GM12801 (cell line): ENCODE measurements around the gene NRXN3.

Experiments
- TF ChIP-seq, protein P1 (sequence below): IDR thresholded peaks from one replicate; pipeline ENCODE4 v1.5.1; 2011; ENCODE audit warnings: control low read depth; ENCODE audit not compliant: insufficient read length; ENCODE audit errors: extremely low read depth

Gene NRXN3

DNA sequence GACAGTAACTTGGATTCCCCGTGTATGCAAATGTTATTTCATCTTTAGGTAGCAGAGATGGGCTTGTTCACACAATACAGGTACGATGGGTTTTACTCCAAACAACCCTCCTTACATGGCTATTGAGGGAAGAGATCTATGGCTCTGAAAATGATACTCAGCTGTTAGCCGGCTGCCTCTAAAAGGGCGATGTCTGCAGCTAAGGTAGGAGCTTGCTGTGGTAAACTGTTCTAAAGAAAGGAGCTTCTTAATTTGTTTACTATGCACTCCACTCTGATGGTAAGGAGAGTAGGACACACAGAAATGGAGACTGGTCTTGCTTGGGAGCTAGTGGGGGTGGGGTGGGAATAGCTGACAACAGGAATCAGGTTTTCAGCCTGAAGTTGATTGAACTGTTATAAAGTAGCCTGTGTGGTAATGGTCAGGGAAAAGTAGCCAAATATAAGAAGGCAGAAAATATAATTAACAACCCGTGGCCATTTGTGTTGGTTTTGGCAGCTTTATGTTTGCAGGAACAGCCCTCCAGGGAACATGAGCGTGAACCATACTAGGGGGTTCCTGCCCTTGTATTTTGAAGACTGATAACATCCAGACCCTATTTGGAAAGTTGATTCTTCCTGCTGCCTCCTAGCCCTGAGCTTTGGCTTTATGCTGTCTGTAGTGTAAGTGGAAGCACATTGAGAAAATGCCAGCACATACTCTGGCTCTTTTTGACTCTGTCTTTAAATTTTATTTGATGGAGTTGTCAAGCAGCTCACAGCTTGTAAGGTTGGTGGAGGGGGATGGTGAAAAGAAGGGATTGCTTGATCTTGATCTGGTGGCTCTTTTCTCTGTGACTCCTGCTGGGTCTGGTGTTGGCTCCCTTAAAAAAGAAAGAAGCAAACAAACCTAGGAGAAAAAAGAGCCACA is 1111.3 kb downstream of the NRXN3 start:
- TF ChIP-seq, protein P1, sequence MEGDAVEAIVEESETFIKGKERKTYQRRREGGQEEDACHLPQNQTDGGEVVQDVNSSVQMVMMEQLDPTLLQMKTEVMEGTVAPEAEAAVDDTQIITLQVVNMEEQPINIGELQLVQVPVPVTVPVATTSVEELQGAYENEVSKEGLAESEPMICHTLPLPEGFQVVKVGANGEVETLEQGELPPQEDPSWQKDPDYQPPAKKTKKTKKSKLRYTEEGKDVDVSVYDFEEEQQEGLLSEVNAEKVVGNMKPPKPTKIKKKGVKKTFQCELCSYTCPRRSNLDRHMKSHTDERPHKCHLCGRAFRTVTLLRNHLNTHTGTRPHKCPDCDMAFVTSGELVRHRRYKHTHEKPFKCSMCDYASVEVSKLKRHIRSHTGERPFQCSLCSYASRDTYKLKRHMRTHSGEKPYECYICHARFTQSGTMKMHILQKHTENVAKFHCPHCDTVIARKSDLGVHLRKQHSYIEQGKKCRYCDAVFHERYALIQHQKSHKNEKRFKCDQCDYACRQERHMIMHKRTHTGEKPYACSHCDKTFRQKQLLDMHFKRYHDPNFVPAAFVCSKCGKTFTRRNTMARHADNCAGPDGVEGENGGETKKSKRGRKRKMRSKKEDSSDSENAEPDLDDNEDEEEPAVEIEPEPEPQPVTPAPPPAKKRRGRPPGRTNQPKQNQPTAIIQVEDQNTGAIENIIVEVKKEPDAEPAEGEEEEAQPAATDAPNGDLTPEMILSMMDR = no peak

DNA sequence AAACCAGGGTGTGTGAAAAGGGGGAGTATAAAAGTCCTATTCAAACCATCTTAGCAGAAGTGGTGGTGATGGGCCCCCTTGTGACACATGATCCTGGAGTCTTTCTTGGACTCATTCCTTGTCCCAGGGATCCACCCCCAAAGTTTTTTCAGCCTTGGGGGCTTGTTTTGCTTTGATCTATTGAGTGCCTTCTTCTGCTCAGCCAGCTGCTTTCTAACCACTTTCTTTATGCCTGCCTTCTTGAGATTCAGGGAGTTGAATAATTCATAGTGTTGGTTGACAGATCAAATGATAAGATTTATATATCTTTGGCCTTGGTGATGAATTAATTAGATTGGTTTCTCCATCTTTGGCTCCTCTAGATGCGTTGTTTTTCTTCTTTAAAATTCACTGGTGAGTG is 1114.4 kb downstream of the NRXN3 start:
- TF ChIP-seq, protein P1 = no peak

DNA sequence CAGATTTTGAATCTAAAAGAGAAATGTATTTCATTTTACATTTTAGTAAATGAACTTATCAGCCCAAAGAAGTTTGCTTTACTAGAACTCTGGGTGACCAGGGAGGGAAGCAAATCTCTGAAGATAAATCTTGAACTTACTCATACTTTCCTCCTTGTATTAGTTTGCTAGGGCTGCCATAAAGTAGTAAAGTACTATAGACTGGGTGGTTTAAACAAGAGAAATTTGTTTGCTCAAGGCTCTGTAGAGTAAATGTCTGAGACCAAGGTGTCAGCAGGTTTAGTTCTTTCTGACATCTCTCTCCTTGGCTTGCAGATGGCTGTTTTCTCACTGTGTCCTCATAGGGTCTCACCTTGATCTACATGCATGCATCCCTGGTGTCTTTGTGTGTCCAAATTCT is 1115.1 kb downstream of the NRXN3 start:
- TF ChIP-seq, protein P1 = no peak

DNA sequence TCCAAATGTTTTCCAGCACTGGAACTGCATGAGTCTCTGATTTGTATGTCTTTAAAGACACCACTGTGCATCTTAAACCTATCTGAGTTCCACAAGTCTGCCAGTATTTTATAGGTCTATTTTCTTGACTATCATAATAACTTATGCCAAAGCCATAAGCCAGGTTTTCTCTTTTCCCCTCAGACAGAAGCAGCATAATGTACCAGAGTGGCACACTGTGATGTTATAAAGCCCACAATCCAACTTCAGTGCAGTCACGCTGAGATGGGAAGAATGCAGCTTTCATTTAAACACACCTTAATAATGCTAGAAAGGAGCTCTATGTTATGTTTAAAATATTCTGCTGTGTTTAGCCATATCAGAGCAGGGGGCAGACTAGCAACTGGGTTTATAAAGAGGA is 1117.8 kb downstream of the NRXN3 start:
- TF ChIP-seq, protein P1 = no peak

DNA sequence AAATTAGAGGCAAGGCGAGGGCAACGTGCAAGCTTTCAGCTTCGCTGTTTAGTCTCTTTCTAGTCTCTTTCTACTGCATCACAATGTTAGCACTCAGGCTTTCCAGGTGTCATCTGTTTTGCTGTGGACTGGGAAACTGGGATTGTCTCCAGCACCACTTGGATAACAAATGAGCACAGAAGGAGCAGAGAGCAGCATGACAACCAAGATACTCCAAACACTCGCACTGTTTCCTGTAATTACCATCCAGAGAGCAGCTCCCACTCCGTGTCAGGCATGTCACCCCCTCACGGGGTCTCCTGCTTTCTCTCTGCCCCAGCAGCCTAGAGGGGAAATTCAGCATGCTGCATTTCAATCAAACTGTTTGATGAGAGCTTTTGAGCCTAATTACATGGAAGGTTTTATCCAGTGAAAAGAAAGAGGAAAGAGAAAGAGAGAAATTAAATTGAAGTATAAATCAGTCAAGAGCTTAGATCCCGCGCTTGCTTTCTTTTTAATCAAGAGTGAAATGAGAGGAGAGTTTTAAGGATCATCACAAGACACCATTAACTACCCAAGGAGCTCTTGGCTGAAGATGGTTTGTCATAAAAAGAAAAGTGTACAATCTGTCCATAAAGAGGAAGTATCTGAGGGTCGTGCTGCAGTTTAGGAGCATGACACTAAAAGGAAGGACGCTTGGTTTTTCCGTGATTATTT is 1123.5 kb downstream of the NRXN3 start:
- TF ChIP-seq, protein P1 = no peak

DNA sequence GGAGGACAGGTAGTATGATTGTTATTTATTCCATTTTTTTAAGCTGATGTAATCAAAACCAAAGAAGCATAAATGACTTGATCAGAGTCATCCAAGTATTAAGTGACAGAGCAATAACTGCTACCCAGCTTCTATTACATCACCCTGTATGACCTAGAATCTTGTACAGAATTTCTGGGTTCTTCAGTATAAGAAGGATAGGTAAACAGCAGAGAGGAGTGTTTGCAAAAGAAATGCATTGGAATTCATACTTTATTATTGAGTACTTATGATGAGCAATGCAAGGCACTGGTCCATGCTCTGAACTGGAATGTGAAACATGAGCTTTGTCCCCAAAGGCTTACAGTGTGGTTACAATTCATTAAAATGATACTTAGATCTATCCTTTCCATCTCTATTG is 1124.3 kb downstream of the NRXN3 start:
- TF ChIP-seq, protein P1 = no peak

DNA sequence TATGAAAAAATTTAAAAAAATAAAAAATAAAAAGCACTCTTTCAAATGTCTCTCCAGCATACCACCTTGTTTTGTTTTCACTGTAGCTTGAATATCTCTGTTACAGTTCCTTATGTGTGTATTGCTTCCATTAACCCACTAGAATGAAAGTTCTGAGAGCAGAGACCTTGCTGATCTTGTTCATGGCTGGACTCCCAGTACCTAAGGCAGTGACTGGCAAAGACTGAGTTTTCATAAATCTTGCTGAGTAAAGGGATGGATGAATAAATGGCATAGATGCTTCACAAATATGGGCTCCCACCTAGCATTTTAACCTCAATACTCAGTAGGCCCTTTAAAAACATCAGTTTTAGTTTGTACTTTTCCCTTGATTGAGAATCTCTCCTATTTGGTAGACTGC is 1125.2 kb downstream of the NRXN3 start:
- TF ChIP-seq, protein P1 = no peak
